ENCODE data around the gene ZP3. TPM values are rescaled to one million over a fixed set of nuclear protein-coding genes. Genes with fewer than 3 reads are reported as not detected.

The ZP3 gene
- 14.0 to 22.8 TPM (median 19.9 TPM) in 5 replicates for total RNA-seq (2022; extraction: Qiagen RNA extraction)

DNA sequence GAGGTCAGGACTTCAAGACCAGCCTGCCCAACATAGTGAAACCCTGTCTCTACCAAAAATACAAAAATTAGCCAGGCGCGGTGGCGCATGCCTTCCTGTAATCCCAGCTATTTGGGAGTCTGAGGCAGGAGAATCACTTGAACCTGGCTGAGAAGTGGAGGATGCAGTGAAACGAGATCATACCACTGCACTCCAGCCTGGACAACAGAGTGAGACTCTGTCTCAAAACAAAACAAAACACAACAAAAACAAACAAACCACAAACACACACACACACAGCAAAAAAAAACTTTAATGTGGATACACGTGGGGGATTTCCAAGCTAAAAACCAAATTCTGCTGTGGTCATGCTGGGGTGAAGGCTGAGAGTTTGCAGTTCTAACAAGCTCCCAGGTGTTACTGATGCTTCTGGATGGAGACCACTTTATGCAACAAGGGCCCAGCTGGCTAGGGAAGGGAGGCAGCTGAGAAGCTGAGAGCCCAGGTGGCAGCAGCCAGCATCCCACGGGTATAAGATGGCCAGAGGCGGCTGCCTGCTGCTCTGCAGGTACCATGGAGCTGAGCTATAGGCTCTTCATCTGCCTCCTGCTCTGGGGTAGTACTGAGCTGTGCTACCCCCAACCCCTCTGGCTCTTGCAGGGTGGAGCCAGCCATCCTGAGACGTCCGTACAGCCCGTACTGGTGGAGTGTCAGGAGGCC, at the start of gene ZP3:
Gene ZP3, plus strand, starts transcription at position 538 of the 699 bp plus-strand sequence. Its CDS starts 15 bp downstream, at position 553.

DNA sequence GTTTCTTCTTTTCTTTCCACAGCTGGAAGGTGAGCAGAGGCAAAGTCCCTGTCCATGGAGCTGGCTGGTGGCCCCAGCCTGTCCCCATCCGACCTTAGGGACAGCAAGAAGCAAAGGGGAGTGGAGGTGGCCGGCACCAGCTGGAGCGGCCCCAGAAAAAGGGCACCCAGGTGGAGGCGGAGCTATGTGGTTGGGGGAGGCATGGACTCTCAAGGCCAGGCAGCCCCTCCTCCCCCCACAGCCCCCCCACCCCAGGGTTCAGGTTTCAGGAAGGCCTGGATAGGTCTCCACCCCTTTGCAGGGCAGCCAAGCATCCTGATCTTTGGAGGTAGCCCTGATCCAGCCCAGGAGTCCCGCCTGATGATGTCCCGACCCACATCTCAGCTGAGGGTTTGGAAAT, 15.2 kb upstream of the ZP3 start, which contains the start of gene SSC4D:
Gene SSC4D, minus strand, starts transcription at position 161 of the 400 bp plus-strand sequence. CDS start 5,258 bp downstream, outside the sequence.

DNA sequence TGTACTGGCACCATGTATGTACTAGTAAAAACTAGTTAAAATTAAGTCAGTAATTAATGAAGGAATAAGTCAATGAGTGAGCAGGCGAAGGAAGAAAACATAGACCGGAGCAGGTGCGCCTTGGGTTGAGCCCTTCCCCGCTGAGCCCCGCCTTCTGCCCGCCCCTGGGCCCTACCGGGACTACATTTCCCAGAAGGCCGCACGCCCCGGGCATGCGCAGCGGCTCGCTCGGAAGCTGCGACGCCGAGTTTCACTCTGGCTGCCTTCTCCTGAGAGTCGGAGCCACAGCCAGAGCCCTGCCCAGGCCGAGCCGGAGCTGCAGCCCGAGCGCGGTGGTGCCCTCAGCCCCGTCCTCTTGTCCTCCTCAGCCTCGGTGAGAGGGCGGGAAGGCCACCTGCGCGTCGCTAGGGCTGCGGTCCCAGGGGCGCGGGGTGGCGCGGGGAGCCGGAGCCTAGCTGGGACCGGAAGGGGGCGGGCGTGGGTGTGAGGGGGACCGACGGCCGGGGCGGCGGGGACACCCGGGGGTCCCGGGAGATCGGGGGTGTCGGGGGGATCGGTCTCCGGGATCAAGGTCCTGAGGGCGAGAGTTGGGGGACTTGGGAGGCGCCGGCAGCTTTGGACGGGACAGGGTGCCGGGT, 36.8 kb downstream of the ZP3 start, which contains the start of gene DTX2:
Gene DTX2, plus strand, starts transcription at position 246 of the 638 bp plus-strand sequence. CDS start 18,801 bp downstream, outside the sequence.

Other genes starting within 250 kb of the ZP3 start
- 8.8 to 12.6 TPM (median 11.1 TPM) in 5 replicates for gene SRRM3, start 223.1 kb upstream of the ZP3 start, total RNA-seq (2022; extraction: Qiagen RNA extraction)
- 815 to 1,578 TPM (median 1,448 TPM) in 5 replicates for gene HSPB1, start 122.3 kb upstream of the ZP3 start, total RNA-seq (2022; extraction: Qiagen RNA extraction)
- gene YWHAG, start 66.0 kb upstream of the ZP3 start, total RNA-seq (2022; extraction: Qiagen RNA extraction): 196 to 280 TPM (median 223 TPM) in 5 replicates
- gene SSC4D, start 15.3 kb upstream of the ZP3 start, total RNA-seq (2022; extraction: Qiagen RNA extraction): 0.71 to 1.4 TPM (median 1.1 TPM) in 5 replicates
- gene DTX2, start 36.8 kb downstream of the ZP3 start, total RNA-seq (2022; extraction: Qiagen RNA extraction): 25.3 to 33.9 TPM (median 30.2 TPM) in 5 replicates
- 11.5 to 19.6 TPM (median 17.6 TPM) in 5 replicates for gene UPK3B, start 85.6 kb downstream of the ZP3 start, total RNA-seq (2022; extraction: Qiagen RNA extraction)
- not detected in 5 replicates for gene SPDYE16, start 118.3 kb downstream of the ZP3 start, total RNA-seq (2022; extraction: Qiagen RNA extraction)
- gene POMZP3, start 202.3 kb downstream of the ZP3 start, total RNA-seq (2022; extraction: Qiagen RNA extraction): 22.8 to 25.9 TPM (median 24.8 TPM) in 5 replicates